HepG2 (cell line): ENCODE measurements around the gene TXNL4B. TPM values are rescaled to one million over a fixed set of nuclear protein-coding genes. Genes with fewer than 3 reads are reported as not detected.

Source experiments
- ATF6 ChIP-seq: sonication (generic); formaldehyde crosslinking; conservative IDR thresholded peaks from 2 replicates; pipeline ENCODE4 v1.4.0; 2020; ENCODE audit warnings: missing genetic modification reagents
- CHD2 ChIP-seq: IDR thresholded peaks from 2 replicates; pipeline ENCODE4 v1.6.1; 2011; ENCODE audit warnings: low read depth, low read length, improper control_type of control experiment
- CHD4 ChIP-seq: fragments of 200-600 bp; sonication (generic); IDR thresholded peaks from 2 replicates; pipeline ENCODE4 v1.7.0; 2017; ENCODE audit warnings: mild to moderate bottlenecking, low read length, borderline replicate concordance
- DZIP1 ChIP-seq: sonication (generic); formaldehyde crosslinking; IDR thresholded peaks from 2 replicates; pipeline ENCODE4 v1.5.0; 2020; ENCODE audit warnings: mild to moderate bottlenecking, missing genetic modification reagents
- HHEX ChIP-seq: IDR thresholded peaks from 2 replicates; pipeline ENCODE4 v1.6.1; 2016; ENCODE audit warnings: control low read depth
- KLF12 ChIP-seq: sonication (generic); formaldehyde crosslinking; IDR thresholded peaks from 2 replicates; pipeline ENCODE4 v1.4.0; 2020; ENCODE audit warnings: missing genetic modification reagents, borderline replicate concordance
- MYC ChIP-seq: sonication (generic); formaldehyde crosslinking; IDR thresholded peaks from 2 replicates; pipeline ENCODE4 v1.9.0; 2021; ENCODE audit warnings: missing genetic modification reagents, borderline replicate concordance
- PPARG ChIP-seq: conservative IDR thresholded peaks from 2 replicates; pipeline ENCODE4 v1.6.1; 2016; ENCODE audit warnings: missing biosample characterization, missing genetic modification reagents
- PRDM10 ChIP-seq: sonication (generic); formaldehyde crosslinking; IDR thresholded peaks from 2 replicates; pipeline ENCODE4 v1.4.0; 2020; ENCODE audit warnings: low read depth, missing genetic modification reagents
- SNAPC2 ChIP-seq: sonication (generic); formaldehyde crosslinking; IDR thresholded peaks from 2 replicates; pipeline ENCODE4 v1.8.1; 2022; ENCODE audit warnings: mild to moderate bottlenecking, missing genetic modification reagents
- U2AF1 ChIP-seq: fragments of 200-400 bp; formaldehyde crosslinking; optimal IDR thresholded peaks from 2 replicates; pipeline ENCODE3; 2017; ENCODE audit warnings: mild to moderate bottlenecking, low read depth, low read length
- ZBTB42 ChIP-seq: sonication (generic); formaldehyde crosslinking; IDR thresholded peaks from 2 replicates; pipeline ENCODE4 v1.5.0; 2020; ENCODE audit warnings: mild to moderate bottlenecking, missing genetic modification reagents
- ZFP1 ChIP-seq: IDR thresholded peaks from 2 replicates; pipeline ENCODE4 v1.6.1; 2016
- ZFP36 ChIP-seq: fragments of 150-350 bp; IDR thresholded peaks from 2 replicates; pipeline ENCODE4 v1.6.1; 2018; ENCODE audit warnings: borderline replicate concordance, low read length, low read depth; ENCODE audit not compliant: partially characterized antibody
- ZNF138 ChIP-seq: sonication (generic); formaldehyde crosslinking; IDR thresholded peaks from 2 replicates; pipeline ENCODE4 v1.5.0; 2020; ENCODE audit warnings: mild to moderate bottlenecking, low read depth, missing genetic modification reagents
- ZNF432 ChIP-seq: sonication (generic); formaldehyde crosslinking; IDR thresholded peaks from 2 replicates; pipeline ENCODE4 v1.5.0; 2020; ENCODE audit warnings: missing genetic modification reagents, mild to moderate bottlenecking, borderline replicate concordance
- ZNF574 ChIP-seq: sonication (generic); formaldehyde crosslinking; IDR thresholded peaks from 2 replicates; pipeline ENCODE4 v1.4.0; 2020; ENCODE audit warnings: missing genetic modification reagents
- ZNF577 ChIP-seq: sonication (generic); formaldehyde crosslinking; IDR thresholded peaks from 2 replicates; pipeline ENCODE4 v1.4.0; 2020; ENCODE audit warnings: mild to moderate bottlenecking, low read depth, missing genetic modification reagents, borderline replicate concordance
- ZNF709 ChIP-seq: sonication (generic); formaldehyde crosslinking; IDR thresholded peaks from 2 replicates; pipeline ENCODE4 v1.5.0; 2020; ENCODE audit warnings: mild to moderate bottlenecking, missing genetic modification reagents
- polyA plus RNA-seq, 8 experiments: library from polyadenylated mRNA; depleted of rRNA in 3 of 8; stranded (reverse) in 7 of 8; unstranded in 1 of 8; fragments of >200 nt; fragmentation: Illumina TruSeq in 4 of 8; extraction: Trizol in 4 of 8; gene quantifications; 2 replicates each; pipeline versions ENCODE4 v1.2.1 to v1.2.3, GENCODE V29; 2011 to 2016; ENCODE audit warnings: low read depth in 4 of 8, missing spikeins in 1 of 8, mixed read lengths in 1 of 8; ENCODE audit not compliant: insufficient read depth in 1 of 8
- total RNA-seq, 5 experiments: library from RNA; depleted of rRNA; stranded (reverse); fragments of >200 nt; fragmentation: Illumina TruSeq; extraction: Trizol; gene quantifications; 2 replicates each; pipeline ENCODE4 v1.2.3, GENCODE V29; 2016; ENCODE audit warnings: low read depth in 1 of 5

The TXNL4B gene
- total and polyA plus RNA-seq, 2 of the 13 experiments (the other 11 are each of a cell fraction or from before 2014, with no cell fraction given): 17.4 to 18.3 TPM

GRCh38 chr16:72092832-72093447 lies 480 bp downstream of the TXNL4B start (continued):
- TF ChIP-seq PRDM10 (no peak), ZNF432 (no peak), U2AF1 (no peak), CHD4 (no peak; the same call in 1 of the 2 replicates), ZNF574 (no peak), ZFP36 (no peak), ZFP1 (no peak), SNAPC2 (CRISPR knock-in tag) (no peak), CHD2 (no peak), HHEX (CRISPR knock-in tag) (no peak), ZNF577 (no peak), ZNF138 (CRISPR knock-in tag) (no peak; the same call in 1 of the 2 replicates), ZNF709 (CRISPR knock-in tag) (no peak), PPARG (CRISPR knock-in tag) (no peak), MYC (CRISPR knock-in tag) (no peak), ZBTB42 (CRISPR knock-in tag) (no peak), ATF6 (CRISPR knock-in tag) (no peak), DZIP1 (CRISPR knock-in tag) (no peak), KLF12 (CRISPR knock-in tag) (no peak)
